GM04503 (cell line): ENCODE measurements around the gene TEX264.
A peak's percentile ranks its signal among the peaks of the same experiment; 100 is the strongest.

ENCODE experiments used
- DNase-seq: peaks from one replicate; pipeline ENCODE4 v3.0.0-alpha.2; 2012; ENCODE audit warnings: low read depth

Gene TEX264

GRCh38 chr3:51673802-51674654 is 3.0 kb downstream of the TEX264 start:
- no peak for DNase-seq

GRCh38 chr3:51675201-51675611 is 4.2 kb downstream of the TEX264 start:
- no peak for DNase-seq

- no peak for DNase-seq
These were observed 5.1 kb downstream of the TEX264 start for GRCh38 chr3:51676102-51676640.

- no peak for DNase-seq
These were observed 6.3 kb downstream of the TEX264 start for GRCh38 chr3:51677358-51677757.

- DNase-seq, result no peak
These were observed 7.1 kb downstream of the TEX264 start for GRCh38 chr3:51678186-51678585.

GRCh38 chr3:51678641-51679040 is 7.6 kb downstream of the TEX264 start:
- DNase-seq, result no peak

GRCh38 chr3:51679318-51679717 is 8.3 kb downstream of the TEX264 start:
- no peak for DNase-seq

GRCh38 chr3:51679777-51680176 is 8.7 kb downstream of the TEX264 start:
- DNase-seq, result no peak

- no peak for DNase-seq
These were observed 9.1 kb downstream of the TEX264 start for GRCh38 chr3:51680196-51680595.

- no peak for DNase-seq
These were observed 9.7 kb downstream of the TEX264 start for GRCh38 chr3:51680663-51681230.

GRCh38 chr3:51681453-51681852 is 10.4 kb downstream of the TEX264 start:
- DNase-seq, result no peak

GRCh38 chr3:51682079-51682478 is 11.0 kb downstream of the TEX264 start:
- DNase-seq, result peak; percentile 64

GRCh38 chr3:51682526-51682925 is 11.5 kb downstream of the TEX264 start:
- no peak for DNase-seq

- no peak for DNase-seq
These were observed 12.5 kb downstream of the TEX264 start for GRCh38 chr3:51683566-51683965.

GRCh38 chr3:51684971-51685751 is 14.1 kb downstream of the TEX264 start:
- DNase-seq, result no peak

GRCh38 chr3:51686056-51686455 is 15.0 kb downstream of the TEX264 start:
- DNase-seq, result no peak

GRCh38 chr3:51686512-51687215 is 15.6 kb downstream of the TEX264 start:
- DNase-seq, result no peak

GRCh38 chr3:51687431-51688205 is 16.6 kb downstream of the TEX264 start:
- DNase-seq, result no peak

GRCh38 chr3:51688206-51688600 is 17.2 kb downstream of the TEX264 start:
- no peak for DNase-seq

GRCh38 chr3:51691021-51691420 is 20.0 kb downstream of the TEX264 start:
- no peak for DNase-seq

GRCh38 chr3:51691949-51692348 is 20.9 kb downstream of the TEX264 start:
- no peak for DNase-seq
